HCT116 (cell line): Measurements from ENCODE around the gene NCF2. TPM values are rescaled to one million over a fixed set of nuclear protein-coding genes. Genes with fewer than 3 reads are reported as not detected.

ENCODE experiments used
- ATAC-seq: fragments of 200-7000 bp; cut with Tn5 transposase; 2 replicates; pipeline ENCODE4 v1.9.1; 2020; ENCODE audit warnings: mild to moderate bottlenecking, moderate library complexity
- BruUV-seq: library from RNA; stranded (reverse); fragments of 400-500 nt; replicated peaks from 2 replicates; lab custom pipeline; 2021; lab: Mats Ljungman, UMichigan
- CTCF ChIA-PET: fragments of 300-600 bp; sonication (Branson Sonifier 250); formaldehyde crosslinking; loops from one replicate; lab custom pipeline; 2021; ENCODE audit warnings: antibody characterized with exemption; lab: Charles Lee
- POLR2A ChIA-PET: fragments of 300-600, 350-600 bp; sonication (Branson Sonifier 250); formaldehyde crosslinking; loops from one replicate; lab custom pipeline; 2021; ENCODE audit warnings: antibody characterized with exemption; lab: Charles Lee
- RAD21 ChIA-PET, 2 experiments: fragments of 300-600 bp; sonication (Branson Sonifier 250); formaldehyde crosslinking; loops; one replicate each; lab custom pipeline; 2023; ENCODE audit warnings: low total read pairs in 2 of 2; ENCODE audit not compliant: uncharacterized antibody in 2 of 2, unreplicated experiment in 2 of 2, low non-redundant PET in 1 of 2; lab: Charles Lee
- DNase-seq: peaks from one replicate; pipeline ENCODE4 v3.0.0-alpha.2; 2010; ENCODE audit warnings: low read depth, low spot score
- H2AFZ ChIP-seq: fragments of 200-600 bp; shearing (Covaris generic), sonication (generic); 2 replicates; pipeline ENCODE4 v1.6.1; 2017; ENCODE audit warnings: low read depth, mixed run types, mixed read lengths, antibody characterized with exemption, low read length; ENCODE audit not compliant: poor library complexity, severe bottlenecking
- H3K27ac ChIP-seq: 2 replicates; pipeline ENCODE4 v1.5.1; 2012; ENCODE audit warnings: low read depth, low read length
- H3K27me3 ChIP-seq: fragments of 200-600 bp; sonication (generic); 2 replicates; pipeline ENCODE4 v1.6.1; 2016; ENCODE audit warnings: mixed run types, low read length, mixed read lengths; ENCODE audit not compliant: insufficient read depth
- H3K36me3 ChIP-seq, 2 experiments: fragments of 200-500 bp in 1 of 2; fragments of 200-600 bp in 1 of 2; sonication (Bioruptor generic) in 1 of 2; sonication (generic) in 1 of 2; 2 replicates each; pipeline versions ENCODE4 v1.5.1 to v1.6.1; 2014 to 2016; ENCODE audit warnings: low read length in 2 of 2, inconsistent platforms in 1 of 2, mixed read lengths in 1 of 2, mixed run types in 1 of 2; ENCODE audit not compliant: insufficient read depth in 2 of 2, control insufficient read depth in 1 of 2
- H3K4me1 ChIP-seq, 2 experiments: fragments of 200-600 bp in 1 of 2; sonication (generic) in 1 of 2; 2 replicates each; pipeline versions ENCODE4 v1.5.1 to v1.6.1; 2012 to 2017; ENCODE audit warnings: low read length in 2 of 2, inconsistent platforms in 1 of 2, mild to moderate bottlenecking in 1 of 2, mixed read lengths in 1 of 2, mixed run types in 1 of 2, moderate library complexity in 1 of 2; ENCODE audit not compliant: insufficient read depth in 2 of 2, control insufficient read depth in 1 of 2
- H3K4me2 ChIP-seq: fragments of 200-600 bp; sonication (generic); 2 replicates; pipeline ENCODE4 v1.6.1; 2017; ENCODE audit warnings: mixed run types, low read length, mixed read lengths
- H3K4me3 ChIP-seq, 2 experiments: fragments of 200-600 bp in 1 of 2; sonication (generic) in 1 of 2; replicated peaks in 1 of 2; 2 replicates each; pipeline ENCODE4 v1.5.1; 2011 to 2016; ENCODE audit warnings: low read length in 2 of 2, control low read depth in 1 of 2, low read depth in 1 of 2, mild to moderate bottlenecking in 1 of 2, mixed read lengths in 1 of 2, mixed run types in 1 of 2
- H3K79me2 ChIP-seq: fragments of 200-600 bp; sonication (generic); 2 replicates; pipeline ENCODE4 v1.6.1; 2017; ENCODE audit warnings: mild to moderate bottlenecking, mixed run types, low read length, moderate library complexity, mixed read lengths; ENCODE audit not compliant: insufficient read depth
- H3K9ac ChIP-seq: fragments of 200-600 bp; sonication (generic); 2 replicates; pipeline ENCODE4 v1.6.1; 2016; ENCODE audit warnings: low read length, mixed read lengths
- H3K9me2 ChIP-seq: fragments of 200-600 bp; sonication (generic), shearing (Covaris generic); 2 replicates; pipeline ENCODE4 v1.6.1; 2017; ENCODE audit warnings: mixed run types, mild to moderate bottlenecking, moderate library complexity; ENCODE audit not compliant: insufficient read depth
- H3K9me3 ChIP-seq, 2 experiments: fragments of 200-500 bp in 1 of 2; fragments of 200-600 bp in 1 of 2; sonication (Bioruptor generic) in 1 of 2; sonication (generic) in 1 of 2; 2 replicates each; pipeline ENCODE4 v1.6.1; 2014 to 2017; ENCODE audit warnings: low read length in 2 of 2, mixed read lengths in 2 of 2, inconsistent platforms in 1 of 2, low read depth in 1 of 2, mild to moderate bottlenecking in 1 of 2, mixed run types in 1 of 2, moderate library complexity in 1 of 2; ENCODE audit not compliant: control insufficient read depth in 1 of 2, insufficient read depth in 1 of 2
- H4K20me1 ChIP-seq: fragments of 200-600 bp; sonication (generic), shearing (Covaris generic); 2 replicates; pipeline ENCODE4 v1.6.1; 2017; ENCODE audit warnings: mixed run types, mild to moderate bottlenecking, moderate library complexity; ENCODE audit not compliant: insufficient read depth
- ATF3 ChIP-seq: IDR thresholded peaks from 2 replicates; pipeline ENCODE4 v1.6.1; 2012
- CBX3 ChIP-seq: IDR thresholded peaks from 2 replicates; pipeline ENCODE4 v1.6.1; 2012; ENCODE audit warnings: low read depth
- CEBPB ChIP-seq: IDR thresholded peaks from 2 replicates; pipeline ENCODE4 v1.6.1; 2012; ENCODE audit warnings: low read depth
- EGR1 ChIP-seq: IDR thresholded peaks from 2 replicates; pipeline ENCODE4 v1.6.1; 2012; ENCODE audit warnings: low read depth
- RAD21 ChIP-seq: IDR thresholded peaks from 2 replicates; pipeline ENCODE4 v1.6.1; 2012; ENCODE audit warnings: low read depth, mild to moderate bottlenecking
- SIN3A ChIP-seq: IDR thresholded peaks from 2 replicates; pipeline ENCODE4 v1.6.1; 2012; ENCODE audit warnings: low read depth
- YY1 ChIP-seq: IDR thresholded peaks from 2 replicates; pipeline ENCODE4 v1.6.1; 2011; ENCODE audit warnings: low read length, low read depth, moderate library complexity, mild to moderate bottlenecking; ENCODE audit not compliant: insufficient replicate concordance; ENCODE audit errors: extremely low read depth
- ZBTB33 ChIP-seq: IDR thresholded peaks from 2 replicates; pipeline ENCODE4 v1.6.1; 2011; ENCODE audit warnings: mild to moderate bottlenecking, low read length, moderate library complexity; ENCODE audit not compliant: insufficient replicate concordance; ENCODE audit errors: extremely low read depth
- intact Hi-C: fragments of 100-400 bp; cut with micrococcal nuclease; formaldehyde crosslinking; loops from 2 replicates; pipeline ENCODE4 v1.10.0; 2022
- total RNA-seq: library from RNA; stranded (reverse); gene quantifications from one replicate; pipeline ENCODE4 v1.2.1, GENCODE V29; 2021; ENCODE audit not compliant: unreplicated experiment
- TF ChIP-seq, protein P1 (sequence below), 3 experiments: fragments of 200-600 bp in 1 of 3; sonication (generic) in 1 of 3; IDR thresholded peaks in 2 of 3; conservative IDR thresholded peaks in 1 of 3; 2 replicates each; pipeline ENCODE4 v1.5.1; 2012 to 2017; ENCODE audit warnings: low read depth in 2 of 3, low read length in 2 of 3, antibody characterized with exemption in 1 of 3, borderline replicate concordance in 1 of 3, control low read depth in 1 of 3, mild to moderate bottlenecking in 1 of 3, mixed read lengths in 1 of 3, mixed run types in 1 of 3, moderate library complexity in 1 of 3; ENCODE audit not compliant: insufficient read depth in 1 of 3

Gene NCF2
- total RNA-seq, 1 experiment from 2014 or later = 0.25 TPM

GRCh38 chr1:183636783-183637182 is 46.5 kb upstream of the NCF2 start:
- ATAC-seq (no peak), DNase-seq (no peak)
- POLR2A ChIA-PET = no interaction called here
- peak overlapping the region; percentile 91 for H3K4me2 ChIP-seq
- RAD21 ChIA-PET = no interaction called here
- intact Hi-C loops = loop anchor here (2.0 to 5.0 kb wide), 3 partner anchors 164 to 414 kb away; partner anchors contain the start of genes SMG7 and TSEN15
- peak overlapping the region in 1 of 2 experiments; percentile 81; a peak in 1 of 4 replicates for H3K4me3 ChIP-seq
- peaks cover 6 to 22% of the 10 kb centered on the region in 2 experiments; a peak in 3 of 4 replicates for H3K4me1 ChIP-seq
- TF ChIP-seq ZBTB33 = no peak
- TF ChIP-seq CEBPB = no peak
- TF ChIP-seq ATF3 = no peak
- no peak for TF ChIP-seq RAD21
- TF ChIP-seq EGR1 = no peak
- H2AFZ ChIP-seq = peak overlapping the region; percentile 88
- H3K79me2 ChIP-seq = peaks cover 32% of the 10 kb centered on the region
- CTCF ChIA-PET = interaction anchor here (1.1 kb wide), 1 partner anchor 19 kb away, joined by 4 read pairs; no protein-coding TSS in a partner anchor
- no peaks in the 10 kb centered on the region for H3K27me3 ChIP-seq
- H3K36me3 ChIP-seq = peaks cover 4% of the 10 kb centered on the region in 2 experiments; a peak in 2 of 4 replicates
- no peaks in the 10 kb centered on the region for H3K9me2 ChIP-seq
- no peak overlapping the region for H3K9ac ChIP-seq
- no TSS peak for BruUV-seq
- no peaks in the 10 kb centered on the region for H3K9me3 ChIP-seq
- no peak overlapping the region for H3K27ac ChIP-seq
- H4K20me1 ChIP-seq = peaks cover 6% of the 10 kb centered on the region; the same call in 1 of the 2 replicates

DNA sequence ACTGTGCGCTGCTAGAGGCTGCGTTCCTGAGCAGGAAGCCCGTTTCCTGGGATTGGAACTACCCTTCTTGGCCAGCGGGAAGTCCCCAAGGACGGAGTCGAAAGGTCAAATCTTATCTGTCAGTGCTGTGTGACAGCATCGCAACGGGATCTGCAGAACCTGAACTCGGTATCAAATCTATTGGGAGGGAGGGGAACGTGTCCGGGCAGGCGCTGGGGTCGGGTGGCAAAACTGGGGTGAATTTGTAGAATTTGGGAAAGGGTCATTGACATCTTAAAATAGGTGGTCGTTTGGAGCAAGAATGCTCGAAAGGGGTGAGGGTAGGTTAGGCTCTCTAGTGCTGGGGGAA is 46.0 kb upstream of the NCF2 start:
- RAD21 ChIA-PET = no interaction called here
- CTCF ChIA-PET = interaction anchor here (0.6 to 0.9 kb wide), 2 partner anchors 20 to 49 kb away, joined by 3 to 4 read pairs; no protein-coding TSS in a partner anchor
- no peak for TF ChIP-seq YY1
- TF ChIP-seq, protein P1, sequence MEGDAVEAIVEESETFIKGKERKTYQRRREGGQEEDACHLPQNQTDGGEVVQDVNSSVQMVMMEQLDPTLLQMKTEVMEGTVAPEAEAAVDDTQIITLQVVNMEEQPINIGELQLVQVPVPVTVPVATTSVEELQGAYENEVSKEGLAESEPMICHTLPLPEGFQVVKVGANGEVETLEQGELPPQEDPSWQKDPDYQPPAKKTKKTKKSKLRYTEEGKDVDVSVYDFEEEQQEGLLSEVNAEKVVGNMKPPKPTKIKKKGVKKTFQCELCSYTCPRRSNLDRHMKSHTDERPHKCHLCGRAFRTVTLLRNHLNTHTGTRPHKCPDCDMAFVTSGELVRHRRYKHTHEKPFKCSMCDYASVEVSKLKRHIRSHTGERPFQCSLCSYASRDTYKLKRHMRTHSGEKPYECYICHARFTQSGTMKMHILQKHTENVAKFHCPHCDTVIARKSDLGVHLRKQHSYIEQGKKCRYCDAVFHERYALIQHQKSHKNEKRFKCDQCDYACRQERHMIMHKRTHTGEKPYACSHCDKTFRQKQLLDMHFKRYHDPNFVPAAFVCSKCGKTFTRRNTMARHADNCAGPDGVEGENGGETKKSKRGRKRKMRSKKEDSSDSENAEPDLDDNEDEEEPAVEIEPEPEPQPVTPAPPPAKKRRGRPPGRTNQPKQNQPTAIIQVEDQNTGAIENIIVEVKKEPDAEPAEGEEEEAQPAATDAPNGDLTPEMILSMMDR (IDR thresholded peaks at IDR 0.05 in 2 of 3, conservative IDR thresholded peaks at IDR 0.05 in 1 of 3; ENCODE audit: borderline replicate concordance in 1 of 3, insufficient read depth in 1 of 3, low read depth in 2 of 3, low read length in 2 of 3) = no peak
- no peak for TF ChIP-seq SIN3A
- no peak for TF ChIP-seq CBX3
- no peak for TF ChIP-seq ATF3
- H3K4me3 ChIP-seq = peak overlapping the region; percentile 79 to 81
- H3K36me3 ChIP-seq = peaks cover 4 to 6% of the 10 kb centered on the region in 2 experiments; a peak in 2 of 4 replicates
- no TSS peak for BruUV-seq
- H3K27ac ChIP-seq = no peak overlapping the region
- DNase-seq (no peak), ATAC-seq (no peak)
- H3K9me2 ChIP-seq = no peaks in the 10 kb centered on the region
- no peaks in the 10 kb centered on the region for H3K9me3 ChIP-seq
- POLR2A ChIA-PET = no interaction called here
- peaks cover 6 to 22% of the 10 kb centered on the region in 2 experiments; a peak in 3 of 4 replicates for H3K4me1 ChIP-seq
- H3K27me3 ChIP-seq = no peaks in the 10 kb centered on the region
- H4K20me1 ChIP-seq = peaks cover 6% of the 10 kb centered on the region; the same call in 1 of the 2 replicates
- H3K9ac ChIP-seq = peak overlapping the region; percentile 71; the same call in 1 of the 2 replicates
- H2AFZ ChIP-seq = peak overlapping the region; percentile 88
- peak overlapping the region; percentile 91 for H3K4me2 ChIP-seq
- intact Hi-C loops = loop anchor here (2.0 to 5.0 kb wide), 3 partner anchors 164 to 414 kb away; partner anchors contain the start of genes SMG7 and TSEN15
- H3K79me2 ChIP-seq = peaks cover 36% of the 10 kb centered on the region
